Naive thymus-derived CD4-positive, alpha-beta T cell (primary cell): ENCODE data around the gene RTN4. TPM values are rescaled to one million over a fixed set of nuclear protein-coding genes. Genes with fewer than 3 reads are reported as not detected.

Experiments
- ATAC-seq: fragments of 150-1000 bp; cut with Tn5 transposase; 2 replicates; pipeline ENCODE4 v1.10.0; 2021; ENCODE audit warnings: mild to moderate bottlenecking, moderate library complexity
- CTCF ChIA-PET: fragments of 350-600 bp; sonication (Branson Sonifier 250); formaldehyde crosslinking; loops from one replicate; lab custom pipeline; 2021; ENCODE audit warnings: antibody characterized with exemption; lab: Charles Lee
- POLR2A ChIA-PET: fragments of 350-600 bp; sonication (Branson Sonifier 250); formaldehyde crosslinking; loops from one replicate; lab custom pipeline; 2021; ENCODE audit warnings: antibody characterized with exemption, inconsistent platforms; lab: Charles Lee
- DNase-seq, 9 donors: peaks; one replicate each; pipeline versions ENCODE4 v3.0.0 to v3.0.0-alpha.2; 2020 to 2022; ENCODE audit warnings: mixed read lengths in 1 of 9
- H3K27ac ChIP-seq: one replicate; pipeline ENCODE4 v1.7.0; 2013; ENCODE audit warnings: mild to moderate bottlenecking, low read depth, low read length, moderate library complexity
- H3K27me3 ChIP-seq, 2 donors: one replicate each; pipeline ENCODE4 v1.7.0; 2013; ENCODE audit warnings: low read length in 2 of 2, mild to moderate bottlenecking in 2 of 2, moderate library complexity in 2 of 2; ENCODE audit not compliant: control insufficient read depth in 2 of 2, insufficient read depth in 2 of 2
- H3K36me3 ChIP-seq, 3 experiments: 1 replicate in 2 of 3; 2 replicates in 1 of 3; pipeline ENCODE4 v1.7.0; 2013; ENCODE audit warnings: low read length in 3 of 3, mild to moderate bottlenecking in 3 of 3, moderate library complexity in 1 of 3; ENCODE audit not compliant: insufficient read depth in 3 of 3, control insufficient read depth in 2 of 3
- H3K4me1 ChIP-seq, 2 donors: one replicate each; pipeline ENCODE4 v1.7.0; 2013; ENCODE audit warnings: low read length in 2 of 2, mild to moderate bottlenecking in 2 of 2, moderate library complexity in 1 of 2; ENCODE audit not compliant: control insufficient read depth in 2 of 2, insufficient read depth in 2 of 2
- H3K4me3 ChIP-seq: 2 replicates; pipeline ENCODE4 v1.7.0; 2013; ENCODE audit warnings: mild to moderate bottlenecking, low read length
- H3K9me3 ChIP-seq, 3 experiments: 1 replicate in 2 of 3; 2 replicates in 1 of 3; pipeline ENCODE4 v1.7.0; 2013; ENCODE audit warnings: low read length in 3 of 3; ENCODE audit not compliant: control insufficient read depth in 2 of 3
- H3K27ac Mint-ChIP-seq, 9 donors: one replicate each; pipeline ENCODE4 v1.8.0; 2020 to 2022; ENCODE audit warnings: mixed read lengths in 9 of 9, mild to moderate bottlenecking in 8 of 9, moderate library complexity in 5 of 9, inconsistent platforms in 2 of 9
- H3K27me3 Mint-ChIP-seq, 5 donors: one replicate each; pipeline ENCODE4 v1.8.0; 2021 to 2022; ENCODE audit warnings: mixed read lengths in 5 of 5, mild to moderate bottlenecking in 1 of 5
- H3K36me3 Mint-ChIP-seq, 5 donors: one replicate each; pipeline ENCODE4 v1.8.0; 2020 to 2022; ENCODE audit warnings: mixed read lengths in 5 of 5, mild to moderate bottlenecking in 3 of 5, inconsistent platforms in 1 of 5
- H3K4me1 Mint-ChIP-seq, 7 donors: one replicate each; pipeline ENCODE4 v1.8.0; 2020 to 2022; ENCODE audit warnings: mixed read lengths in 7 of 7, mild to moderate bottlenecking in 3 of 7, inconsistent platforms in 1 of 7
- H3K4me3 Mint-ChIP-seq, 10 donors: one replicate each; pipeline ENCODE4 v1.8.0; 2020 to 2022; ENCODE audit warnings: mild to moderate bottlenecking in 10 of 10, mixed read lengths in 10 of 10, moderate library complexity in 6 of 10, inconsistent platforms in 2 of 10
- H3K9me3 Mint-ChIP-seq, 11 donors: one replicate each; pipeline ENCODE4 v1.8.0; 2020 to 2022; ENCODE audit warnings: mixed read lengths in 11 of 11, mild to moderate bottlenecking in 4 of 11, inconsistent platforms in 1 of 11, moderate library complexity in 1 of 11
- intact Hi-C, 2 donors: fragments of 100-400 bp; cut with micrococcal nuclease; formaldehyde crosslinking; loops; one replicate each; pipeline ENCODE4 v1.15.1; 2023
- polyA plus RNA-seq, 2 donors: library from polyadenylated mRNA; unstranded; fragments of 300-500 nt; fragmentation: Illumina TruSeq; gene quantifications; one replicate each; pipeline ENCODE4 v1.2.3, GENCODE V29; 2021
- total RNA-seq, 6 experiments: library from RNA in 5 of 6; stranded (reverse) in 5 of 6; gene quantifications; 1 replicate in 5 of 6; 2 replicates in 1 of 6; pipeline ENCODE4 v1.2.3 and lab custom pipeline; 2021 to 2026

RTN4 gene
- total and polyA plus RNA-seq, 7 experiments from 2014 or later: 59.6 to 126 (median 65.1) TPM

- no peak for ATAC-seq
- POLR2A ChIA-PET: interaction anchor here (0.9 to 1.2 kb wide), 3 partner anchors 40 to 413 kb away, joined by 3 to 5 read pairs (median 4); partner anchors contain the start of gene RTN4
- CTCF ChIA-PET: interaction anchor here (0.7 to 3.5 kb wide), 6 partner anchors 11 to 164 kb away, joined by 3 to 11 read pairs (median 3); no protein-coding TSS in a partner anchor
- Mint-ChIP-seq H3K4me3 (peak overlapping the region in 9 of 10 donors; percentile 13 to 97 (median 92)), H3K4me1 (peaks cover 42 to 86% (median 74%) of the 10 kb centered on the region in 7 donors), H3K9me3 (no peaks in the 10 kb centered on the region), H3K36me3 (peaks cover 0 to 6% (median 3%) of the 10 kb centered on the region in 5 donors), H3K27ac (peak overlapping the region in 8 of 9 donors; percentile 76 to 96 (median 86)), H3K27me3 (no peaks in the 10 kb centered on the region)
- DNase-seq: no peak
- Histone ChIP-seq H3K27ac (peak overlapping the region; percentile 68), H3K4me3 (no peak overlapping the region), H3K27me3 (no peaks in the 10 kb centered on the region), H3K36me3 (no peaks in the 10 kb centered on the region), H3K4me1 (peaks cover 27% of the 10 kb centered on the region in 2 donors), H3K9me3 (no peaks in the 10 kb centered on the region)
- intact Hi-C loops: loop anchor here (1.0 to 5.0 kb wide), 8 partner anchors 40 to 904 kb away; partner anchors contain the start of genes EML6 (in 2 of the 2), CCDC88A (in 1 of the 2), CLHC1 (in 1 of the 2) and RPS27A (in 1 of the 2)
Measured at GRCh38 chr2:55010915-55011314, 39.3 kb downstream of the RTN4 start.

- H3K4me1 Mint-ChIP-seq: peaks cover 44 to 91% (median 79%) of the 10 kb centered on the region in 7 donors
Measured at GRCh38 chr2:55010149-55010591, 40.1 kb downstream of the RTN4 start.

GRCh38 chr2:55009277-55010060, 40.8 kb downstream of the RTN4 start:
- DNase-seq (peak in 6 of 9 donors; percentile 5 to 50 (median 33)), ATAC-seq (peak; percentile 46)
- Histone ChIP-seq H3K4me1 (peaks cover 27 to 31% of the 10 kb centered on the region in 2 donors), H3K36me3 (no peaks in the 10 kb centered on the region), H3K9me3 (no peaks in the 10 kb centered on the region), H3K27me3 (no peaks in the 10 kb centered on the region), H3K27ac (peak overlapping the region; percentile 68), H3K4me3 (peak overlapping the region; percentile 58)
- Mint-ChIP-seq H3K36me3 (peaks cover 0 to 6% (median 0%) of the 10 kb centered on the region in 5 donors), H3K27ac (peak overlapping the region; percentile 82 to 96 (median 90)), H3K4me1 (peaks cover 46 to 92% (median 79%) of the 10 kb centered on the region in 7 donors), H3K27me3 (no peaks in the 10 kb centered on the region), H3K9me3 (no peaks in the 10 kb centered on the region), H3K4me3 (peak overlapping the region; percentile 88 to 97 (median 92))
- ChIA-PET POLR2A (interaction anchor here (0.6 to 1.2 kb wide), 3 partner anchors 16 to 412 kb away, joined by 3 to 4 read pairs (median 4); no protein-coding TSS in a partner anchor), CTCF (interaction anchor here (0.5 to 0.6 kb wide), 2 partner anchors 33 to 295 kb away, joined by 3 read pairs; no protein-coding TSS in a partner anchor)
- intact Hi-C loops: loop anchor here (1.0 to 5.0 kb wide), 9 partner anchors 19 to 902 kb away; partner anchors contain the start of genes EML6 (in 2 of the 2), CCDC88A (in 1 of the 2), CLHC1 (in 1 of the 2) and RPS27A (in 1 of the 2)

More at GRCh38 chr2:55010149-55010591, 40.1 kb downstream of the RTN4 start:
- DNase-seq (peak; percentile 15 to 71 (median 60)), ATAC-seq (peak; percentile 94)
- Mint-ChIP-seq H3K27me3 (no peaks in the 10 kb centered on the region), H3K27ac (peak overlapping the region; percentile 82 to 96 (median 90)), H3K36me3 (peaks cover 0 to 5% (median 3%) of the 10 kb centered on the region in 5 donors), H3K4me3 (peak overlapping the region; percentile 88 to 97 (median 92)), H3K9me3 (no peaks in the 10 kb centered on the region)
- Histone ChIP-seq H3K27ac (peak overlapping the region; percentile 68), H3K36me3 (no peaks in the 10 kb centered on the region), H3K27me3 (no peaks in the 10 kb centered on the region), H3K9me3 (no peaks in the 10 kb centered on the region), H3K4me3 (peak overlapping the region; percentile 58), H3K4me1 (peaks cover 27 to 29% of the 10 kb centered on the region in 2 donors)
- ChIA-PET POLR2A (interaction anchor here (0.6 to 1.2 kb wide), 6 partner anchors 15 to 412 kb away, joined by 3 to 5 read pairs (median 4); partner anchors contain the start of gene RTN4), CTCF (interaction anchor here (0.5 to 1.4 kb wide), 3 partner anchors 15 to 294 kb away, joined by 3 read pairs; no protein-coding TSS in a partner anchor)
- intact Hi-C loops: loop anchor here (1.0 to 5.0 kb wide), 8 partner anchors 41 to 903 kb away; partner anchors contain the start of genes EML6 (in 2 of the 2), CCDC88A (in 1 of the 2), CLHC1 (in 1 of the 2) and RPS27A (in 1 of the 2)

GRCh38 chr2:55006306-55006705, 43.9 kb downstream of the RTN4 start:
- Histone ChIP-seq H3K27me3 (no peaks in the 10 kb centered on the region), H3K4me1 (peaks cover 26 to 33% of the 10 kb centered on the region in 2 donors), H3K4me3 (peak overlapping the region; percentile 12), H3K27ac (no peak overlapping the region), H3K36me3 (no peaks in the 10 kb centered on the region), H3K9me3 (no peaks in the 10 kb centered on the region)
- ChIA-PET POLR2A (interaction anchor here (0.5 to 0.9 kb wide), 3 partner anchors 42 to 401 kb away, joined by 3 read pairs; no protein-coding TSS in a partner anchor), CTCF (interaction anchor here (0.6 to 0.8 kb wide), 2 partner anchors 96 to 162 kb away, joined by 3 read pairs; no protein-coding TSS in a partner anchor)
- Mint-ChIP-seq H3K4me1 (peaks cover 35 to 88% (median 78%) of the 10 kb centered on the region in 7 donors), H3K36me3 (peaks cover 0 to 6% (median 0%) of the 10 kb centered on the region in 5 donors), H3K27me3 (no peaks in the 10 kb centered on the region), H3K9me3 (no peaks in the 10 kb centered on the region), H3K27ac (peak overlapping the region in 8 of 9 donors; percentile 58 to 82 (median 76)), H3K4me3 (peak overlapping the region; percentile 35 to 91 (median 62))
- DNase-seq (peak in 3 of 9 donors; percentile 20 to 23 (median 21)), ATAC-seq (no peak)
- intact Hi-C loops: loop anchor here in 1 of 2 donors (1.0 kb wide), 1 partner anchor 9 kb away; no protein-coding TSS in a partner anchor

- Histone ChIP-seq H3K27me3 (no peaks in the 10 kb centered on the region), H3K4me3 (no peak overlapping the region), H3K27ac (no peak overlapping the region), H3K9me3 (no peaks in the 10 kb centered on the region), H3K36me3 (no peaks in the 10 kb centered on the region), H3K4me1 (peaks cover 30 to 36% of the 10 kb centered on the region in 2 donors)
- Mint-ChIP-seq H3K36me3 (peaks cover 0 to 6% (median 0%) of the 10 kb centered on the region in 5 donors), H3K9me3 (no peaks in the 10 kb centered on the region), H3K27me3 (no peaks in the 10 kb centered on the region), H3K27ac (peak overlapping the region in 1 of 9 donors; percentile 30), H3K4me3 (no peak overlapping the region), H3K4me1 (peaks cover 34 to 88% (median 77%) of the 10 kb centered on the region in 7 donors)
- ATAC-seq: no peak
- ChIA-PET CTCF (no interaction called here), POLR2A (interaction anchor here (0.8 kb wide), 1 partner anchor 219 kb away, joined by 3 read pairs; no protein-coding TSS in a partner anchor)
- DNase-seq: no peak
- intact Hi-C loops: no loop called here
Measured at GRCh38 chr2:55003706-55004639, 46.3 kb downstream of the RTN4 start.
